ENCODE data around the gene ABR.
"Not testable (repeated sequence)": the region's sequence is repeated elsewhere in the genome, so short reads cannot be mapped to it uniquely, and the experiment has no call there.

The ABR gene

GRCh38 chr17:1160591-1161390, 19.0 kb downstream of the ABR start:
- Histone ChIP-seq H3K9me3 (ENCODE audit: low read length) (no peaks in the 10 kb centered on the region), H3K27me3 (ENCODE audit: insufficient read depth, low read length) (no peaks in the 10 kb centered on the region), H3K4me3 (ENCODE audit: low read length) (no peak overlapping the region), H2AFZ (ENCODE audit: low read depth, low read length) (no peak overlapping the region), H3K4me1 (ENCODE audit: insufficient read depth, low read length) (no peaks in the 10 kb centered on the region), H3K36me3 (ENCODE audit: insufficient read depth, low read length) (peaks cover 4% of the 10 kb centered on the region)

GRCh38 chr17:1159431-1160180, 20.2 kb downstream of the ABR start:
- peaks cover 4% of the 10 kb centered on the region for H3K36me3 ChIP-seq (ENCODE audit: insufficient read depth, low read length)
- H2AFZ ChIP-seq (ENCODE audit: low read depth, low read length) = no peak overlapping the region
- no peaks in the 10 kb centered on the region for H3K4me1 ChIP-seq (ENCODE audit: insufficient read depth, low read length)
- no peaks in the 10 kb centered on the region for H3K27me3 ChIP-seq (ENCODE audit: insufficient read depth, low read length)
- no peak overlapping the region for H3K4me3 ChIP-seq (ENCODE audit: low read length)
- H3K9me3 ChIP-seq (ENCODE audit: low read length) = no peaks in the 10 kb centered on the region

- no peaks in the 10 kb centered on the region for H3K9me3 ChIP-seq (ENCODE audit: low read length)
- no peak overlapping the region for H3K4me3 ChIP-seq (ENCODE audit: low read length)
- H3K36me3 ChIP-seq (ENCODE audit: insufficient read depth, low read length) = peaks cover 4% of the 10 kb centered on the region
- no peak overlapping the region for H2AFZ ChIP-seq (ENCODE audit: low read depth, low read length)
- H3K27me3 ChIP-seq (ENCODE audit: insufficient read depth, low read length) = no peaks in the 10 kb centered on the region
- peaks cover 6% of the 10 kb centered on the region for H3K4me1 ChIP-seq (ENCODE audit: insufficient read depth, low read length)
Measured at GRCh38 chr17:1158879-1159278, 20.9 kb downstream of the ABR start.

DNA sequence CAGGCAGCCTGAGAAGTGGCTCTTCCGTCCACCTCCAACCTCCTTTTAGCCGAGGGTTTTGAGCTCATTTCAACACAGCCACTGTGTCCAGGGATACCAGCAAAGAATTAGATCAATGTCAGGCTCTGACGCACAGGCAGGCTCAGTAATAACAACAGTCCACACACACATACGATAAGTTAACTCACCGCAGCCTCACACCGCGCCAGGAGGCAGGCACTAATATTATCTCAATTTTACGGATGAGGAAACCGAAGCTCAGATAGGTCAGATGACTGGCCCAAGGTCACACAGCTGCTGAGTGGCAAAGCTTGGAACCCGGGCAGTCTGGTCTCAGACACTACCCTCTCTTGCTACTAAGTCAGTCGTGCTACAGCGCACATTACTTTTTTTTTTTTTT, 22.9 kb downstream of the ABR start:
- H3K27me3 ChIP-seq (ENCODE audit: insufficient read depth, low read length) = no peaks in the 10 kb centered on the region
- H3K9me3 ChIP-seq (ENCODE audit: low read length) = no peaks in the 10 kb centered on the region
- H3K36me3 ChIP-seq (ENCODE audit: insufficient read depth, low read length) = peaks cover 4% of the 10 kb centered on the region
- H3K4me1 ChIP-seq (ENCODE audit: insufficient read depth, low read length) = peaks cover 7% of the 10 kb centered on the region
- no peak overlapping the region for H2AFZ ChIP-seq (ENCODE audit: low read depth, low read length)
- H3K4me3 ChIP-seq (ENCODE audit: low read length) = no peak overlapping the region

- Histone ChIP-seq H3K36me3 (ENCODE audit: insufficient read depth, low read length) (peaks cover 7% of the 10 kb centered on the region), H2AFZ (ENCODE audit: low read depth, low read length) (no peak overlapping the region), H3K9me3 (ENCODE audit: low read length) (no peaks in the 10 kb centered on the region), H3K27me3 (ENCODE audit: insufficient read depth, low read length) (no peaks in the 10 kb centered on the region), H3K4me3 (ENCODE audit: low read length) (no peak overlapping the region), H3K4me1 (ENCODE audit: insufficient read depth, low read length) (peaks cover 7% of the 10 kb centered on the region)
Measured at GRCh38 chr17:1154704-1155103, 25.1 kb downstream of the ABR start.

DNA sequence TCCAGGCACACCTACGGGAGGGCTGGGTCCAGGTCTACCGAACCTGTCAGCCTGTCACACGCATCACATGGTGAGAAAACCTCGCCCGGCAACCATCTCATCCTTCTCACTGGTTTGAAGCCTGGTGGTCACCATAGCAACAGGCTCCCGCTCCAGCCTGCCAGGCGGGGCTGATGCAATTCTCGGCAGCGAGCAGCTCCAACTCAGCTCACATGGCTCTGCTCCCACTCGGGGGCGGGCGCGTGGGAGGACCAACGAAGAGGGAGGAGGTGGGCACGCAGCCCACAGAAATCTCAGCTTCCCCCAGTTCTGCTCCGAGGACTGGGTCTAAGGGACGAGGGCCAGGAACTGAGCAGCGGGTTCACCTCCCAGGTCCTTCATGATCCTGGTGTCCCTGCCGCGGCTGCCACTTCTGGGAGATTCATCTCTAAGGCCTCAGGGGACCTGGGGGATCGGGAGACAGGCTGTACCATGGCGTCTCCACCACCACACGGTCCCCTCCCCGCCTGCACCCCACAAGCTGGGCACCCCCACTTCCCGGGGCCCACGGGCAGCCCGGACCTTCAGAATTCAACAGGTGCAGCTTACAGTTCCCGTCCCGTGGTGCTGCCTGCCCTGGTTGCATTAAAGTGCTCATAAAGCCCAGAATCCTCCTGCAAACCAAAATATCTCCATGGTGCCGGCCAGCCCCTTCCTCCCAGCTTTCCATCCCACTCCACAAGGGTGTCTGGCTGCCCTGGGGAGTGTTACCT, 25.8 kb downstream of the ABR start:
- H3K4me1 ChIP-seq (ENCODE audit: insufficient read depth, low read length) = peaks cover 7% of the 10 kb centered on the region
- H2AFZ ChIP-seq (ENCODE audit: low read depth, low read length) = no peak overlapping the region
- H3K36me3 ChIP-seq (ENCODE audit: insufficient read depth, low read length) = peaks cover 8% of the 10 kb centered on the region
- H3K9me3 ChIP-seq (ENCODE audit: low read length) = no peaks in the 10 kb centered on the region
- no peak overlapping the region for H3K4me3 ChIP-seq (ENCODE audit: low read length)
- H3K27me3 ChIP-seq (ENCODE audit: insufficient read depth, low read length) = no peaks in the 10 kb centered on the region

DNA sequence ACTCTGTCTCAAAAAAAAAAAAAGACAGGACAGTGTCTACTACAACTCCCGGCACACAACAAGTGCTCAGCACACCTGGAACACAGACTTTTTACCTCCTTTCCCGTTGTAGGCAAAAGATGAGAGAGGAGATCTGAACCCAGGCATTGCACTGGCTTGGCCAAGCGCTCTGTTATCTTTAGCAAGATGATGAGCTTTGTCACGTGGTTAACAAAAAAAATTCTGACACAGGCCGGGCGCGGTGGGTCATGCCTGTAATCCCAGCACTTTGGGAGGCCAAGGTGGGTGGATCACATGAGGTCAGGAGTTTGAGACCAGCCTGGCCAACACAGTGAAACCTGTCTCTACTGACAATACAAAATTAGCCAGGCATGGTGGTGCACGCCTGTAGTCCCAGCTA, 27.2 kb downstream of the ABR start:
- H3K9me3 ChIP-seq (ENCODE audit: low read length); H3K4me3 ChIP-seq (ENCODE audit: low read length); H3K4me1 ChIP-seq (ENCODE audit: insufficient read depth, low read length); H3K27me3 ChIP-seq (ENCODE audit: insufficient read depth, low read length); H3K36me3 ChIP-seq (ENCODE audit: insufficient read depth, low read length); H2AFZ ChIP-seq (ENCODE audit: low read depth, low read length): not testable (repeated sequence)

DNA sequence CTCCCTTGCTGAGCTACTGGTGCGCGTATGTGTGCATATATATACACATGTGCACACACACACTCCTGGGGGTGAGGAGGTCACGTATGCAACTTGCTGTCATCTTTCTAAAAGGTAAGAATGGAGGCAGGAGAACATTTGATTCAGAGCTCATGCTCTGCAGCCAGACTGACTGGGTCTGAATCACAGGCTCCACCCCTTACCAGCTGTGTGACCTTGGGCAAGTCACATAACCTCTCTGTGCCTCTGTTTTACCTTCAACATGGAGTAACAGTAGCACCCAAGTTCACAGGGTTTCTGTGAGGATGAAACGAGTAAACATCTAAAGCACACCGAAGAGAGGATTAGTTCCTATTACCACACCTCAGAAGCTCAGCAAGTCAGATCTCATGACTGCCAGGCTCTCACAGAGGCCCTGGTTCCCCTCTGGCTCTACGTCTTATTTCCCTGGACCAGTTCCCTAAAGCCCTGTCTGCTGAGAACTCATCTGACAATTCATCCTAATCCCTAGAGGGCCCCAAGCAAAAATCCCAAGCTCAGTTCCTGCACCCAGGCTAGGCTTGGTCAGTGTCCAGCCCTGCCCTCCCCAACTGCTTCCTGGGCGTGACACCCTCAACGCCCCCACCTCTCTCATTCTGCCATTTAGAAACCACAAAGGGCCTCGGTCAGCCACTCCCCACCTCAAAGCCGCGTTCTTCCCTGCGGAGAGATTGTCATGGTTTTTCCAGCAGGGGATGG, 28.7 kb downstream of the ABR start:
- no peaks in the 10 kb centered on the region for H3K9me3 ChIP-seq (ENCODE audit: low read length)
- peaks cover 7% of the 10 kb centered on the region for H3K4me1 ChIP-seq (ENCODE audit: insufficient read depth, low read length)
- peaks cover 5% of the 10 kb centered on the region for H3K36me3 ChIP-seq (ENCODE audit: insufficient read depth, low read length)
- H3K27me3 ChIP-seq (ENCODE audit: insufficient read depth, low read length) = no peaks in the 10 kb centered on the region
- no peak overlapping the region for H2AFZ ChIP-seq (ENCODE audit: low read depth, low read length)
- H3K4me3 ChIP-seq (ENCODE audit: low read length) = no peak overlapping the region

- no peak overlapping the region for H3K4me3 ChIP-seq (ENCODE audit: low read length)
- H2AFZ ChIP-seq (ENCODE audit: low read depth, low read length) = no peak overlapping the region
- H3K9me3 ChIP-seq (ENCODE audit: low read length) = no peaks in the 10 kb centered on the region
- no peaks in the 10 kb centered on the region for H3K27me3 ChIP-seq (ENCODE audit: insufficient read depth, low read length)
- peaks cover 5% of the 10 kb centered on the region for H3K36me3 ChIP-seq (ENCODE audit: insufficient read depth, low read length)
- H3K4me1 ChIP-seq (ENCODE audit: insufficient read depth, low read length) = peaks cover 7% of the 10 kb centered on the region
Measured at GRCh38 chr17:1149869-1150268, 29.9 kb downstream of the ABR start.

GRCh38 chr17:1147664-1148063, 32.1 kb downstream of the ABR start:
- H3K4me1 ChIP-seq (ENCODE audit: insufficient read depth, low read length) = peaks cover 12% of the 10 kb centered on the region
- no peaks in the 10 kb centered on the region for H3K9me3 ChIP-seq (ENCODE audit: low read length)
- no peaks in the 10 kb centered on the region for H3K27me3 ChIP-seq (ENCODE audit: insufficient read depth, low read length)
- H3K4me3 ChIP-seq (ENCODE audit: low read length) = no peak overlapping the region
- peaks cover 5% of the 10 kb centered on the region for H3K36me3 ChIP-seq (ENCODE audit: insufficient read depth, low read length)
- no peak overlapping the region for H2AFZ ChIP-seq (ENCODE audit: low read depth, low read length)

- H3K36me3 ChIP-seq (ENCODE audit: insufficient read depth, low read length) = peaks cover 5% of the 10 kb centered on the region
- H3K27me3 ChIP-seq (ENCODE audit: insufficient read depth, low read length) = no peaks in the 10 kb centered on the region
- no peak overlapping the region for H3K4me3 ChIP-seq (ENCODE audit: low read length)
- H3K9me3 ChIP-seq (ENCODE audit: low read length) = no peaks in the 10 kb centered on the region
- H2AFZ ChIP-seq (ENCODE audit: low read depth, low read length) = no peak overlapping the region
- H3K4me1 ChIP-seq (ENCODE audit: insufficient read depth, low read length) = peaks cover 15% of the 10 kb centered on the region
Measured at GRCh38 chr17:1146561-1147265, 33.1 kb downstream of the ABR start.

- H3K4me1 ChIP-seq (ENCODE audit: insufficient read depth, low read length) = peaks cover 15% of the 10 kb centered on the region
- no peaks in the 10 kb centered on the region for H3K27me3 ChIP-seq (ENCODE audit: insufficient read depth, low read length)
- no peak overlapping the region for H3K4me3 ChIP-seq (ENCODE audit: low read length)
- no peak overlapping the region for H2AFZ ChIP-seq (ENCODE audit: low read depth, low read length)
- H3K9me3 ChIP-seq (ENCODE audit: low read length) = no peaks in the 10 kb centered on the region
- H3K36me3 ChIP-seq (ENCODE audit: insufficient read depth, low read length) = peaks cover 5% of the 10 kb centered on the region
Measured at GRCh38 chr17:1145311-1145986, 34.3 kb downstream of the ABR start.
